HCT116 (cell line): ENCODE results near the gene LAP3. TPM values are rescaled to one million over a fixed set of nuclear protein-coding genes. Genes with fewer than 3 reads are reported as not detected.

Experiments
- ATAC-seq: fragments of 200-7000 bp; cut with Tn5 transposase; 2 replicates; pipeline ENCODE4 v1.9.1; 2020; ENCODE audit warnings: mild to moderate bottlenecking, moderate library complexity
- BruUV-seq: library from RNA; stranded (reverse); fragments of 400-500 nt; replicated peaks from 2 replicates; lab custom pipeline; 2021; lab: Mats Ljungman, UMichigan
- CTCF ChIA-PET: fragments of 300-600 bp; sonication (Branson Sonifier 250); formaldehyde crosslinking; loops from one replicate; lab custom pipeline; 2021; ENCODE audit warnings: antibody characterized with exemption; lab: Charles Lee
- POLR2A ChIA-PET: fragments of 300-600, 350-600 bp; sonication (Branson Sonifier 250); formaldehyde crosslinking; loops from one replicate; lab custom pipeline; 2021; ENCODE audit warnings: antibody characterized with exemption; lab: Charles Lee
- RAD21 ChIA-PET, 2 experiments: fragments of 300-600 bp; sonication (Branson Sonifier 250); formaldehyde crosslinking; loops; one replicate each; lab custom pipeline; 2023; ENCODE audit warnings: low total read pairs in 2 of 2; ENCODE audit not compliant: uncharacterized antibody in 2 of 2, unreplicated experiment in 2 of 2, low non-redundant PET in 1 of 2; lab: Charles Lee
- DNase-seq: peaks from one replicate; pipeline ENCODE4 v3.0.0-alpha.2; 2010; ENCODE audit warnings: low read depth, low spot score
- H2AFZ ChIP-seq: fragments of 200-600 bp; shearing (Covaris generic), sonication (generic); 2 replicates; pipeline ENCODE4 v1.6.1; 2017; ENCODE audit warnings: low read depth, mixed run types, mixed read lengths, antibody characterized with exemption, low read length; ENCODE audit not compliant: poor library complexity, severe bottlenecking
- H3K27ac ChIP-seq: 2 replicates; pipeline ENCODE4 v1.5.1; 2012; ENCODE audit warnings: low read depth, low read length
- H3K27me3 ChIP-seq: fragments of 200-600 bp; sonication (generic); 2 replicates; pipeline ENCODE4 v1.6.1; 2016; ENCODE audit warnings: mixed run types, low read length, mixed read lengths; ENCODE audit not compliant: insufficient read depth
- H3K36me3 ChIP-seq, 2 experiments: fragments of 200-500 bp in 1 of 2; fragments of 200-600 bp in 1 of 2; sonication (Bioruptor generic) in 1 of 2; sonication (generic) in 1 of 2; 2 replicates each; pipeline versions ENCODE4 v1.5.1 to v1.6.1; 2014 to 2016; ENCODE audit warnings: low read length in 2 of 2, inconsistent platforms in 1 of 2, mixed read lengths in 1 of 2, mixed run types in 1 of 2; ENCODE audit not compliant: insufficient read depth in 2 of 2, control insufficient read depth in 1 of 2
- H3K4me1 ChIP-seq, 2 experiments: fragments of 200-600 bp in 1 of 2; sonication (generic) in 1 of 2; 2 replicates each; pipeline versions ENCODE4 v1.5.1 to v1.6.1; 2012 to 2017; ENCODE audit warnings: low read length in 2 of 2, inconsistent platforms in 1 of 2, mild to moderate bottlenecking in 1 of 2, mixed read lengths in 1 of 2, mixed run types in 1 of 2, moderate library complexity in 1 of 2; ENCODE audit not compliant: insufficient read depth in 2 of 2, control insufficient read depth in 1 of 2
- H3K4me2 ChIP-seq: fragments of 200-600 bp; sonication (generic); 2 replicates; pipeline ENCODE4 v1.6.1; 2017; ENCODE audit warnings: mixed run types, low read length, mixed read lengths
- H3K4me3 ChIP-seq, 2 experiments: fragments of 200-600 bp in 1 of 2; sonication (generic) in 1 of 2; replicated peaks in 1 of 2; 2 replicates each; pipeline ENCODE4 v1.5.1; 2011 to 2016; ENCODE audit warnings: low read length in 2 of 2, control low read depth in 1 of 2, low read depth in 1 of 2, mild to moderate bottlenecking in 1 of 2, mixed read lengths in 1 of 2, mixed run types in 1 of 2
- H3K79me2 ChIP-seq: fragments of 200-600 bp; sonication (generic); 2 replicates; pipeline ENCODE4 v1.6.1; 2017; ENCODE audit warnings: mild to moderate bottlenecking, mixed run types, low read length, moderate library complexity, mixed read lengths; ENCODE audit not compliant: insufficient read depth
- H3K9ac ChIP-seq: fragments of 200-600 bp; sonication (generic); 2 replicates; pipeline ENCODE4 v1.6.1; 2016; ENCODE audit warnings: low read length, mixed read lengths
- H3K9me2 ChIP-seq: fragments of 200-600 bp; sonication (generic), shearing (Covaris generic); 2 replicates; pipeline ENCODE4 v1.6.1; 2017; ENCODE audit warnings: mixed run types, mild to moderate bottlenecking, moderate library complexity; ENCODE audit not compliant: insufficient read depth
- H3K9me3 ChIP-seq, 2 experiments: fragments of 200-500 bp in 1 of 2; fragments of 200-600 bp in 1 of 2; sonication (Bioruptor generic) in 1 of 2; sonication (generic) in 1 of 2; 2 replicates each; pipeline ENCODE4 v1.6.1; 2014 to 2017; ENCODE audit warnings: low read length in 2 of 2, mixed read lengths in 2 of 2, inconsistent platforms in 1 of 2, low read depth in 1 of 2, mild to moderate bottlenecking in 1 of 2, mixed run types in 1 of 2, moderate library complexity in 1 of 2; ENCODE audit not compliant: control insufficient read depth in 1 of 2, insufficient read depth in 1 of 2
- H4K20me1 ChIP-seq: fragments of 200-600 bp; sonication (generic), shearing (Covaris generic); 2 replicates; pipeline ENCODE4 v1.6.1; 2017; ENCODE audit warnings: mixed run types, mild to moderate bottlenecking, moderate library complexity; ENCODE audit not compliant: insufficient read depth
- CBX3 ChIP-seq: IDR thresholded peaks from 2 replicates; pipeline ENCODE4 v1.6.1; 2012; ENCODE audit warnings: low read depth
- CEBPB ChIP-seq: IDR thresholded peaks from 2 replicates; pipeline ENCODE4 v1.6.1; 2012; ENCODE audit warnings: low read depth
- ELF1 ChIP-seq: IDR thresholded peaks from 2 replicates; pipeline ENCODE4 v1.6.1; 2012; ENCODE audit warnings: low read depth, borderline replicate concordance
- EZH2 ChIP-seq: fragments of 200-600 bp; sonication (generic); IDR thresholded peaks from 2 replicates; pipeline ENCODE4 v1.6.1; 2017; ENCODE audit warnings: antibody characterized with exemption, mixed run types
- EZH2phosphoT487 ChIP-seq: fragments of 200-600 bp; IDR thresholded peaks from 2 replicates; pipeline ENCODE4 v1.6.1; 2018; ENCODE audit warnings: antibody characterized with exemption, borderline replicate concordance
- FOSL1 ChIP-seq: IDR thresholded peaks from 2 replicates; pipeline ENCODE4 v1.6.1; 2012; ENCODE audit warnings: low read depth
- JUND ChIP-seq: IDR thresholded peaks from 2 replicates; pipeline ENCODE4 v1.6.1; 2012
- POLR2A ChIP-seq: IDR thresholded peaks from 2 replicates; pipeline ENCODE4 v1.7.0; 2011; ENCODE audit warnings: borderline replicate concordance; ENCODE audit not compliant: insufficient read depth, insufficient read length; ENCODE audit errors: extremely low read depth
- POLR2AphosphoS5 ChIP-seq: IDR thresholded peaks from 2 replicates; pipeline ENCODE4 v1.6.1; 2011; ENCODE audit warnings: mild to moderate bottlenecking, low read depth, low read length, moderate library complexity
- SIN3A ChIP-seq: IDR thresholded peaks from 2 replicates; pipeline ENCODE4 v1.6.1; 2012; ENCODE audit warnings: low read depth
- SP1 ChIP-seq: IDR thresholded peaks from 2 replicates; pipeline ENCODE4 v1.6.1; 2012; ENCODE audit warnings: low read depth
- YY1 ChIP-seq: IDR thresholded peaks from 2 replicates; pipeline ENCODE4 v1.6.1; 2011; ENCODE audit warnings: low read length, low read depth, moderate library complexity, mild to moderate bottlenecking; ENCODE audit not compliant: insufficient replicate concordance; ENCODE audit errors: extremely low read depth
- ZBTB33 ChIP-seq: IDR thresholded peaks from 2 replicates; pipeline ENCODE4 v1.6.1; 2011; ENCODE audit warnings: mild to moderate bottlenecking, low read length, moderate library complexity; ENCODE audit not compliant: insufficient replicate concordance; ENCODE audit errors: extremely low read depth
- ZFX ChIP-seq: fragments of 450-650 bp; IDR thresholded peaks from 2 replicates; pipeline ENCODE4 v1.6.1; 2017
- ZNF274 ChIP-seq: fragments of 200-500 bp; sonication (Bioruptor generic); IDR thresholded peaks from 2 replicates; pipeline ENCODE4 v1.6.1; 2014; ENCODE audit warnings: mild to moderate bottlenecking, low read depth, low read length, inconsistent platforms
- intact Hi-C: fragments of 100-400 bp; cut with micrococcal nuclease; formaldehyde crosslinking; loops from 2 replicates; pipeline ENCODE4 v1.10.0; 2022
- total RNA-seq: library from RNA; stranded (reverse); gene quantifications from one replicate; pipeline ENCODE4 v1.2.1, GENCODE V29; 2021; ENCODE audit not compliant: unreplicated experiment
- TF ChIP-seq, protein P1 (sequence below): IDR thresholded peaks from 2 replicates; pipeline ENCODE4 v1.6.1; 2012
- TF ChIP-seq, protein P2 (sequence below): IDR thresholded peaks from 2 replicates; pipeline ENCODE4 v1.6.1; 2012
- TF ChIP-seq, protein P3 (sequence below): IDR thresholded peaks from 2 replicates; pipeline ENCODE4 v1.6.1; 2012; ENCODE audit warnings: low read depth
- TF ChIP-seq, protein P4 (sequence below), 3 experiments: fragments of 200-600 bp in 1 of 3; sonication (generic) in 1 of 3; IDR thresholded peaks in 2 of 3; conservative IDR thresholded peaks in 1 of 3; 2 replicates each; pipeline ENCODE4 v1.5.1; 2012 to 2017; ENCODE audit warnings: low read depth in 2 of 3, low read length in 2 of 3, antibody characterized with exemption in 1 of 3, borderline replicate concordance in 1 of 3, control low read depth in 1 of 3, mild to moderate bottlenecking in 1 of 3, mixed read lengths in 1 of 3, mixed run types in 1 of 3, moderate library complexity in 1 of 3; ENCODE audit not compliant: insufficient read depth in 1 of 3

LAP3 gene
- total RNA-seq, 1 experiment from 2014 or later: 59.9 TPM

DNA sequence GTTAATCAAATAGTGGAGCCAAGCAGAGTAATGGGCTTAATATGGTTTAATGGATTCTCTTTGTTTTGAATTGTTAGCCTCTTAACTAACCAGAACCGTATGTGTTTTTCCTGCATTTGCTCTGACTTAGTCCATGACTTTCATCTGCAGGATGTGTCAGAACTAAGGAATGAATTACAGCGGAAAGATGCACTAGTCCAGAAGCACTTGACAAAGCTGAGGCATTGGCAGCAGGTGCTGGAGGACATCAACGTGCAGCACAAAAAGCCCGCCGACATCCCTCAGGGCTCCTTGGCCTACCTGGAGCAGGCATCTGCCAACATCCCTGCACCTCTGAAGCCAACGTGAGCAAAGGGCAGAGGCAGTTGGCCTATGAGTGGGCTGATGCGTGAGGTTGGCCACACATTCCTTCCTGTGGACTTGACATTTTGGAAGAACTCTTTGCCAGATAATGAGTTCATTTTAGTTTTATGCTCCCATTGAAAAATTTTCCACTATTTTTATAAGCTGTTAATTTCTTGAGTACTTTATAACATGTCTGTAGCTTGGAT is 46.5 kb downstream of the LAP3 start:
- H3K79me2 ChIP-seq: peaks cover 72% of the 10 kb centered on the region
- TF ChIP-seq SIN3A (no peak), ZNF274 (no peak), EZH2 (no peak), POLR2A (no peak), ZFX (no peak), YY1 (no peak), EZH2phosphoT487 (no peak), POLR2AphosphoS5 (no peak), ZBTB33 (no peak), ELF1 (no peak), CBX3 (no peak), SP1 (no peak), CEBPB (no peak), JUND (no peak), FOSL1 (no peak)
- TF ChIP-seq, protein P1, sequence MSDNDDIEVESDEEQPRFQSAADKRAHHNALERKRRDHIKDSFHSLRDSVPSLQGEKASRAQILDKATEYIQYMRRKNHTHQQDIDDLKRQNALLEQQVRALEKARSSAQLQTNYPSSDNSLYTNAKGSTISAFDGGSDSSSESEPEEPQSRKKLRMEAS: no peak
- TF ChIP-seq, protein P2, sequence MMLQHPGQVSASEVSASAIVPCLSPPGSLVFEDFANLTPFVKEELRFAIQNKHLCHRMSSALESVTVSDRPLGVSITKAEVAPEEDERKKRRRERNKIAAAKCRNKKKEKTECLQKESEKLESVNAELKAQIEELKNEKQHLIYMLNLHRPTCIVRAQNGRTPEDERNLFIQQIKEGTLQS: no peak
- TF ChIP-seq, protein P3, sequence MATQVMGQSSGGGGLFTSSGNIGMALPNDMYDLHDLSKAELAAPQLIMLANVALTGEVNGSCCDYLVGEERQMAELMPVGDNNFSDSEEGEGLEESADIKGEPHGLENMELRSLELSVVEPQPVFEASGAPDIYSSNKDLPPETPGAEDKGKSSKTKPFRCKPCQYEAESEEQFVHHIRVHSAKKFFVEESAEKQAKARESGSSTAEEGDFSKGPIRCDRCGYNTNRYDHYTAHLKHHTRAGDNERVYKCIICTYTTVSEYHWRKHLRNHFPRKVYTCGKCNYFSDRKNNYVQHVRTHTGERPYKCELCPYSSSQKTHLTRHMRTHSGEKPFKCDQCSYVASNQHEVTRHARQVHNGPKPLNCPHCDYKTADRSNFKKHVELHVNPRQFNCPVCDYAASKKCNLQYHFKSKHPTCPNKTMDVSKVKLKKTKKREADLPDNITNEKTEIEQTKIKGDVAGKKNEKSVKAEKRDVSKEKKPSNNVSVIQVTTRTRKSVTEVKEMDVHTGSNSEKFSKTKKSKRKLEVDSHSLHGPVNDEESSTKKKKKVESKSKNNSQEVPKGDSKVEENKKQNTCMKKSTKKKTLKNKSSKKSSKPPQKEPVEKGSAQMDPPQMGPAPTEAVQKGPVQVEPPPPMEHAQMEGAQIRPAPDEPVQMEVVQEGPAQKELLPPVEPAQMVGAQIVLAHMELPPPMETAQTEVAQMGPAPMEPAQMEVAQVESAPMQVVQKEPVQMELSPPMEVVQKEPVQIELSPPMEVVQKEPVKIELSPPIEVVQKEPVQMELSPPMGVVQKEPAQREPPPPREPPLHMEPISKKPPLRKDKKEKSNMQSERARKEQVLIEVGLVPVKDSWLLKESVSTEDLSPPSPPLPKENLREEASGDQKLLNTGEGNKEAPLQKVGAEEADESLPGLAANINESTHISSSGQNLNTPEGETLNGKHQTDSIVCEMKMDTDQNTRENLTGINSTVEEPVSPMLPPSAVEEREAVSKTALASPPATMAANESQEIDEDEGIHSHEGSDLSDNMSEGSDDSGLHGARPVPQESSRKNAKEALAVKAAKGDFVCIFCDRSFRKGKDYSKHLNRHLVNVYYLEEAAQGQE: no peak
- TF ChIP-seq, protein P4, sequence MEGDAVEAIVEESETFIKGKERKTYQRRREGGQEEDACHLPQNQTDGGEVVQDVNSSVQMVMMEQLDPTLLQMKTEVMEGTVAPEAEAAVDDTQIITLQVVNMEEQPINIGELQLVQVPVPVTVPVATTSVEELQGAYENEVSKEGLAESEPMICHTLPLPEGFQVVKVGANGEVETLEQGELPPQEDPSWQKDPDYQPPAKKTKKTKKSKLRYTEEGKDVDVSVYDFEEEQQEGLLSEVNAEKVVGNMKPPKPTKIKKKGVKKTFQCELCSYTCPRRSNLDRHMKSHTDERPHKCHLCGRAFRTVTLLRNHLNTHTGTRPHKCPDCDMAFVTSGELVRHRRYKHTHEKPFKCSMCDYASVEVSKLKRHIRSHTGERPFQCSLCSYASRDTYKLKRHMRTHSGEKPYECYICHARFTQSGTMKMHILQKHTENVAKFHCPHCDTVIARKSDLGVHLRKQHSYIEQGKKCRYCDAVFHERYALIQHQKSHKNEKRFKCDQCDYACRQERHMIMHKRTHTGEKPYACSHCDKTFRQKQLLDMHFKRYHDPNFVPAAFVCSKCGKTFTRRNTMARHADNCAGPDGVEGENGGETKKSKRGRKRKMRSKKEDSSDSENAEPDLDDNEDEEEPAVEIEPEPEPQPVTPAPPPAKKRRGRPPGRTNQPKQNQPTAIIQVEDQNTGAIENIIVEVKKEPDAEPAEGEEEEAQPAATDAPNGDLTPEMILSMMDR (IDR thresholded peaks at IDR 0.05 in 2 of 3, conservative IDR thresholded peaks at IDR 0.05 in 1 of 3; ENCODE audit: borderline replicate concordance in 1 of 3, insufficient read depth in 1 of 3, low read depth in 2 of 3, low read length in 2 of 3): no peak
- TF ChIP-seq, all 23 proteins: peak for 0
- peaks cover 67 to 72% of the 10 kb centered on the region in 2 experiments for H3K36me3 ChIP-seq
- H3K4me3 ChIP-seq: no peak overlapping the region
- ChIA-PET RAD21 (no interaction called here), POLR2A (no interaction called here), CTCF (no interaction called here)
- H3K9ac ChIP-seq: no peak overlapping the region
- DNase-seq: no peak
- BruUV-seq: no TSS peak
- H3K4me1 ChIP-seq: no peaks in the 10 kb centered on the region
- intact Hi-C loops: no loop called here
- H4K20me1 ChIP-seq: no peaks in the 10 kb centered on the region
- H3K27me3 ChIP-seq: no peaks in the 10 kb centered on the region
- H3K4me2 ChIP-seq: no peak overlapping the region
- no peak overlapping the region for H2AFZ ChIP-seq
- ATAC-seq: no peak
- no peaks in the 10 kb centered on the region for H3K9me2 ChIP-seq
- no peaks in the 10 kb centered on the region for H3K9me3 ChIP-seq
- H3K27ac ChIP-seq: no peak overlapping the region
